Activated CD8-positive, alpha-beta T cell treated with anti-CD3 and anti-CD28 coated beads, Interleukin-2, amount 10 ng/mL, durations not matched to agents 7 days and 5 days (primary cell): ENCODE results near the gene PINK1. TPM values are rescaled to one million over a fixed set of nuclear protein-coding genes. Genes with fewer than 3 reads are reported as not detected.

Source experiments
- ATAC-seq: fragments of 150-1000 bp; cut with Tn5 transposase; one replicate; pipeline ENCODE4 v1.10.0; 2021; ENCODE audit warnings: moderate library complexity
- CTCF ChIA-PET: fragments of 350-600 bp; sonication (Branson Sonifier 250); formaldehyde crosslinking; loops from one replicate; lab custom pipeline; 2021; ENCODE audit warnings: antibody characterized with exemption; lab: Charles Lee
- POLR2A ChIA-PET: fragments of 350-600 bp; sonication (Branson Sonifier 250); formaldehyde crosslinking; loops from one replicate; lab custom pipeline; 2021; ENCODE audit warnings: antibody characterized with exemption; lab: Charles Lee
- DNase-seq: peaks from one replicate; pipeline ENCODE4 v3.0.0-alpha.2; 2020
- H3K27ac Mint-ChIP-seq: one replicate; pipeline ENCODE4 v1.8.0; 2021; ENCODE audit warnings: mild to moderate bottlenecking, mixed read lengths
- H3K27me3 Mint-ChIP-seq: one replicate; pipeline ENCODE4 v1.8.0; 2021; ENCODE audit warnings: low read depth, mixed read lengths
- H3K36me3 Mint-ChIP-seq: one replicate; pipeline ENCODE4 v1.8.0; 2021; ENCODE audit warnings: low read depth, mixed read lengths
- H3K4me1 Mint-ChIP-seq: one replicate; pipeline ENCODE4 v1.8.0; 2021; ENCODE audit warnings: low read depth, mixed read lengths
- H3K4me3 Mint-ChIP-seq: one replicate; pipeline ENCODE4 v1.8.0; 2021; ENCODE audit warnings: mild to moderate bottlenecking, mixed read lengths
- H3K9me3 Mint-ChIP-seq: one replicate; pipeline ENCODE4 v1.8.0; 2022; ENCODE audit warnings: mixed read lengths; ENCODE audit not compliant: insufficient read depth
- total RNA-seq, 2 experiments: library from RNA; stranded (reverse); gene quantifications; one replicate each; pipeline ENCODE4 v1.2.3, GENCODE V29; 2021

Gene PINK1
- total RNA-seq, 2 experiments from 2014 or later = 3.3 to 3.6 TPM

DNA sequence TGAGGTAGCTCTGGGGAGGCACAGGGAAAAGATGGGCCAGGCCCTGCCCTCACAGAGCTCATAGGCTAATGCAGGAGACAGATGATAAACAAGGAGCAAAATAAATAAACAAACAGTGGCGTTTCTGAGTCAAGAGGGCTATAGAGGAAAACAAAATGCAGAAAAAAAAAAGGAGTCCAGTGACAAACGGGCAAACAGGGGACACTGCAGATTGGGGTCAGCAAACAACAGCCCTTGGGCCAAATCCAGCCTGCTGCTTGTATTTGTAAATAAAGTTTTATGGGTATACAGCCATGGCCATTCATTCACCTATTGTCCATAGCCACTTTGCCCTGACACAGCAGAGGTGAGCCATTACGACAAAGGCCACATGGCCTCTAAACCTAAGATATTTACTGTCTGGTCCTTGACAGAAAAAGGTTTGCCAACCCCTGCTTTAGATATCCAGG lies 19.1 kb upstream of the PINK1 start:
- Mint-ChIP-seq H3K27me3 (no peaks in the 10 kb centered on the region), H3K36me3 (no peaks in the 10 kb centered on the region), H3K4me1 (no peaks in the 10 kb centered on the region), H3K9me3 (no peaks in the 10 kb centered on the region), H3K4me3 (no peak overlapping the region), H3K27ac (no peak overlapping the region)
- CTCF ChIA-PET = no interaction called here
- ATAC-seq = no peak
- POLR2A ChIA-PET = no interaction called here
- DNase-seq = no peak

DNA sequence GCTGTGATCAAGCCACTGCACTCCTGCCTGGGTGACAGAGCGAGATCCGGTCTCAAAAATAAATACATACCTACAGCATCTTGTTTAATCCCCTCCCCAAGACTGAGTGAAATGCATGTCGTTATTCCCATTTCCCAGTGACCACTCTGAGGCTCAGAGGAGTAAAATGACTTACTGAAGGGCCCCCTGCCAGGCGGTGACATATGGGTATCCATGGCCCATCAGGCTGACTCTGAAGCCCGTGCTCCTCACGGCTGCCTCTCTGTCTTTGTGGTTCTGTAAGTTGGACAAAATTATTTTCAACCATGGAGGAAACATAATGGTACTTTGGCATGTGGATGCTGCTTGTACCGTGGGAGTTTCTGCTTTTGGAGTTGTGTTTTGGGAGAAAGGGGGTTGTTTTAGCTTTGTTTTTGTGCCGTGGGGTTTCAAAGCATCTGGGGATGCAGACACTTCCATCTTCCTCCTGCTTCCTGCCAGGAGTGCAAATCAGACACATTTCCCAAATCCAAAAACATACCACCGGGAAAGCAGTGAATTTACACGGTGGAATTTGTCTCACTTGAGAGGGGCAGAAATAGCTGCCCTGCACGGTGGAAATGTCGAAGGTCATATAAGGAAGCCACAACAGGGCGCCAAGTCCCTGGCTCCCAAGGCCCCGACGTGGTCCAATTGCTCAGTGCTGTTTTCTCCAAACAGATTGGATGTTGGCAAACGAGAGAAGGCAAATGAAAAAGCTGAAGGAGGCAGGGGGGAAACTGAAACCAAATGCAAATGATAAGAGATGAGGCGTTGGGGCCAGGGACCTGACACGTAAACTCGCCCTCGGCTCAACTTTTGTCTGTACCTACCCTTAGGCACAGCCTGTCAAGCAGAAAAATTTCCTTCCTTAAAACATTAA lies 17.1 kb upstream of the PINK1 start:
- Mint-ChIP-seq H3K27ac (no peak overlapping the region), H3K4me1 (no peaks in the 10 kb centered on the region), H3K36me3 (no peaks in the 10 kb centered on the region), H3K9me3 (no peaks in the 10 kb centered on the region), H3K4me3 (no peak overlapping the region), H3K27me3 (no peaks in the 10 kb centered on the region)
- ChIA-PET CTCF (interaction anchor here (1.4 kb wide), 1 partner anchor 16 kb away, joined by 5 read pairs; no protein-coding TSS in a partner anchor), POLR2A (no interaction called here)
- ATAC-seq (no peak), DNase-seq (no peak)

DNA sequence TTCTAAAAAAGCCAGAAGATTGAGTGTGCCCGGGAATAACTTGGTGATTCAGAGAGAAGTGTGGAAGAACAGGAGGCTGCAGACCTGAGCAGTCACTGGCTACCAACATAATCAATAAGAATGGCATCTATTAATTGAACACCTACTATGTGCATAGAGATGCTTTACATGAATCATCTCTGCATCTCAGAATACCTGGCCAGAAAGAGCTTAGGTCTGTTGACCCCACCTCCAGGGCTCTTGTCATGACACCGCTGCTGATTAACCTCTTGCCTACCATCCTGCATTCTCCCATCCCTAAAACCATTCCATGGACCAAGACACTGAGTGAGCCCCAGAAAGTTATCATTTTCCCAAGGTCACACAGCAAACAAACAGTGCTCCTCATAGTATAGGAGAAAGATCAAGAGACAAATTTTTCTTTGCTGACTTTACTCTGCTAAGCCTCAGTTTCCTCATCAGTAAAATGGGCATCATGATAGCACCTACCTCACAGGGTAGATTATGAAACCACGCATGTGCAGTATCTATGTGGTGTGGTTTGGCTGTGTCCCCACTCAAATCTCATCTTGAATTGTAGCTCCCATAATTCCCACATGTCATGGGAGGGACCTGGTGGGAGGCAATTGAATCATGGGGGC lies 16.3 kb upstream of the PINK1 start:
- no peaks in the 10 kb centered on the region for H3K36me3 Mint-ChIP-seq
- H3K4me3 Mint-ChIP-seq = no peak overlapping the region
- POLR2A ChIA-PET = no interaction called here

DNA sequence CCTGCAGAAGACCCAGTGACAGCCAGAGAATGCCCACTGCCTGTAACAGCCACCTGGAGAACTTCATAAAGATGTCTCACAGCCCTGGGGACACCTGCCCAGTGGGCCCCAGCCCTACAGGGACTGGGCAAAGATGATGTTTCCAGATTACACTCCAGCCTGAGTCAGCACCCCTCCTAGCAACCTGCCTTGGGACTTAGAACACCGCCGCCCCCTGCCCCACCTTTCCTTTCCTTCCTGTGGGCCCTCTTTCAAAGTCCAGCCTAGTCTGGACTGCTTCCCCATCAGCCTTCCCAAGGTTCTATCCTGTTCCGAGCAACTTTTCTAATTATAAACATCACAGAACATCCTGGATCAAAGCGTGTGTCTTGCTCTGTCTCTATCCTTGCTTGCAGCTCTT lies 14.7 kb upstream of the PINK1 start:
- POLR2A ChIA-PET = no interaction called here
- Mint-ChIP-seq H3K9me3 (no peaks in the 10 kb centered on the region), H3K4me1 (no peaks in the 10 kb centered on the region), H3K36me3 (no peaks in the 10 kb centered on the region), H3K27me3 (no peaks in the 10 kb centered on the region), H3K4me3 (no peak overlapping the region), H3K27ac (no peak overlapping the region)
- ATAC-seq = no peak
- no peak for DNase-seq
- CTCF ChIA-PET = no interaction called here

More for the DNA sequence above, 16.3 kb upstream of the PINK1 start:
- DNase-seq = no peak
- Mint-ChIP-seq H3K27me3 (no peaks in the 10 kb centered on the region), H3K27ac (no peak overlapping the region), H3K4me1 (no peaks in the 10 kb centered on the region), H3K9me3 (no peaks in the 10 kb centered on the region)
- ATAC-seq = no peak
- CTCF ChIA-PET = interaction anchor here (1.4 kb wide), 1 partner anchor 15 kb away, joined by 5 read pairs; no protein-coding TSS in a partner anchor

DNA sequence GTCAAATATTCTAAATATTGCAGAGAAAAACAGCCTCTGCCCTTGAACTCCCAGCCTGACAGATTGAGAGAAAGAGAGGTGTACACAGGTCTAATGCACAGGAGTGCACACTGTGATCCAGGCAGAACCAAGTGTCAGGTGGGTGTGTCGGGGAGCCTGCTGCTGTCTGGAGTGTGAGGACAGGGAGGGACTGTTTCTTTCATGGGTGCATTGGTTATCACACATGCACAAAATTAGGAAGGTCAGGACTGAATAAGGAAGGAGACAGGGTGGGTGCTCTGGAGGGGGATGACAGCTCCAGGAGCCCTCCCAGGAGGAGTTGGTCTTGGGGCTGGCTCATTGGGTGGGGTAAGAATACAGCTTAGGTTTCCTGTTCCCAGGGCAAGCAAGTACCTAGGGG lies 13.3 kb upstream of the PINK1 start:
- DNase-seq = no peak

DNA sequence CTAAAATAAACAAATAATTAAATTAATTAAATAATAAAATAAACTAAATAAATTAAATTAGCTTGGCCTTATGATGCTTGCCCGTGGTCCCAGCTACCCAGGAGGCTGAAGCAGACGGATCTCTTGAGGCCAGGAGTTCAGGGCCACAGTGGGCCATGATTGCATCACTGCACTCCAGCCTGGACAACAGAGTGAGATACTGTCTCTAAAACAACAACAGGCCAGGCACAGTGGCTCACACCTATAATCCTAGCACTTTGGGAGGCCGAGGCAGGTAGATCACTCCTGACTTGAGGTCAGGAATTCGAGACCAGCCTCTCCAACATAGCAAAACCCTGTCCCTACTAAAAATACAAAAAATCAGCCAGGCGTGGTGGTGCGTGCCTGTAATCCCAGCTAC lies 12.2 kb upstream of the PINK1 start:
- no peak for ATAC-seq
- H3K27me3 Mint-ChIP-seq = peaks cover 8% of the 10 kb centered on the region
- H3K27ac Mint-ChIP-seq = no peak overlapping the region
- ChIA-PET POLR2A (no interaction called here), CTCF (interaction anchor here (0.6 kb wide), 1 partner anchor 34 kb away, joined by 3 read pairs; no protein-coding TSS in a partner anchor)
- no peaks in the 10 kb centered on the region for H3K9me3 Mint-ChIP-seq
- H3K4me3 Mint-ChIP-seq = no peak overlapping the region
- DNase-seq = no peak
- H3K36me3 Mint-ChIP-seq = no peaks in the 10 kb centered on the region
- H3K4me1 Mint-ChIP-seq = no peaks in the 10 kb centered on the region

More for the DNA sequence above, 13.3 kb upstream of the PINK1 start:
- ChIA-PET POLR2A (no interaction called here), CTCF (interaction anchor here (1.1 kb wide), 1 partner anchor 13 kb away, joined by 4 read pairs; the partner anchor contains the start of gene PINK1)
- peaks cover 3% of the 10 kb centered on the region for H3K27me3 Mint-ChIP-seq
- no peak overlapping the region for H3K27ac Mint-ChIP-seq
- H3K4me1 Mint-ChIP-seq = no peaks in the 10 kb centered on the region
- H3K4me3 Mint-ChIP-seq = no peak overlapping the region
- no peak for ATAC-seq
- no peaks in the 10 kb centered on the region for H3K9me3 Mint-ChIP-seq
- H3K36me3 Mint-ChIP-seq = no peaks in the 10 kb centered on the region

DNA sequence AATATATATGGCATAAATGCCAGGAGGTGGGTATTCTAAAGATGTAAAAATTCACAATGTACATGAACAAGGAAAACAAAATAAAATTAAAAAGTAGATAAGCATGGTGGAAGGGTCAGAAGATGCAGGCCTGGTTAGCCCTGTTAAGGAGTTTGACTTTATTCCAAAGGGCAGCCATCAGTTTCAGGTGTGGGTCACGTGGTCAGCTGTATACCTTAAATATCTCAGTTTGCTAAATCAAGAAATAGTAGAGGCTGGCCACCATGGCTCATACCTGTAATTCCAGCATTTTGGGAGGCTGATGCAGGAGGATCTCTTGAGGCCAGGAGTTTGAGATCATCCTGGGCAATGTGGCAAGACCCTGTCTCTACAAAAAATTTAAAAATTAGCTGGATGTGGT lies 8.5 kb upstream of the PINK1 start:
- no peak overlapping the region for H3K27ac Mint-ChIP-seq
- DNase-seq (no peak), ATAC-seq (no peak)
- CTCF ChIA-PET = no interaction called here
- peaks cover 15% of the 10 kb centered on the region for H3K27me3 Mint-ChIP-seq
- H3K4me1 Mint-ChIP-seq = no peaks in the 10 kb centered on the region
- H3K9me3 Mint-ChIP-seq = no peaks in the 10 kb centered on the region
- POLR2A ChIA-PET = no interaction called here
- no peaks in the 10 kb centered on the region for H3K36me3 Mint-ChIP-seq
- H3K4me3 Mint-ChIP-seq = no peak overlapping the region

DNA sequence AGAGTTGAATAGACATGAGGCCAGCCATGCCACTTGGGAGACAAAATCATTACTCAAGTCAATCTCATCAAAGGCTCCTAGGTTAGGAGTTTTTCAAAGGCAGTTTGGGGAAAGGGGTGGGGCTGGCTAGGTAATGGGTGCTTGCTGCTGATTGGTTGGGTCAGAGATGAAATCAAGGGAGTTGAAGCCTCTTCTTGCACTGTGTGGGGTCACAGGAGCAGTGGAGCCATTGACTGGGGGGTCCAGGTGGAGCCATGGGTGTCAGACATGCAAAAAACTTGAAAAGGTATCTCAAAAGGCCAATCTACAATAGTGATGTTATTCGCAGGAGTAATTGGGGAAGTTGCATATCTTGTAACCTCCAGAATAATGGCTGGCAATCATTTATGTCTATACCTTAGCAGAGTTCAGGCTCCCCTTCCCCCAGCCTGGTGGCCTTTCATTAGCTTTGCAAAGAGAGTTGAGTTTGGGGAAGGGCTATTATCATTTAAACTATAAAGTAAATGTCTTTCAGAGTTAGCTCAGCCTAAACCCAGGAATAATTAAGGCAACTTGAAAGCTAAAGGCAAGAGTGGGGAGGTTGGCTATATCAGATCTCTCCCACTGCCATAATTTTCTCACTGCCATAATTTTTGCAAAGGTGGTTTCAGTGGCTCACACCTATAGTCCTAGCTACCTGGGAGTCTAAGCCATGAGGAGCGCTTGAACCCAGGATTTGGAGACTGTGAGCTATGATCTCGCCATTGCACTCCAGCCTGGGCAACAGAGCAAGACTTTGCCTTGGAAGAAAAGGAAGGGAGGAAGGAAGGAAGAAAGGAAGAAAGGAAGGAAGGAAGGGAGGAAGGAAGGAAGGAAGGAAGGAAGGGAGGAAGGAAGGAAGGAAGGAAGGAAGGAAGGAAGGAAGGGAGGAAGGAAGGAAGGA lies 7.8 kb upstream of the PINK1 start:
- Mint-ChIP-seq H3K4me1 (no peaks in the 10 kb centered on the region), H3K4me3 (no peak overlapping the region), H3K27ac (no peak overlapping the region), H3K9me3 (no peaks in the 10 kb centered on the region), H3K36me3 (no peaks in the 10 kb centered on the region), H3K27me3 (peaks cover 16% of the 10 kb centered on the region)
- CTCF ChIA-PET = interaction anchor here (1.5 kb wide), 1 partner anchor 51 kb away, joined by 4 read pairs; no protein-coding TSS in a partner anchor
- POLR2A ChIA-PET = no interaction called here
- no peak for DNase-seq
- ATAC-seq = no peak

DNA sequence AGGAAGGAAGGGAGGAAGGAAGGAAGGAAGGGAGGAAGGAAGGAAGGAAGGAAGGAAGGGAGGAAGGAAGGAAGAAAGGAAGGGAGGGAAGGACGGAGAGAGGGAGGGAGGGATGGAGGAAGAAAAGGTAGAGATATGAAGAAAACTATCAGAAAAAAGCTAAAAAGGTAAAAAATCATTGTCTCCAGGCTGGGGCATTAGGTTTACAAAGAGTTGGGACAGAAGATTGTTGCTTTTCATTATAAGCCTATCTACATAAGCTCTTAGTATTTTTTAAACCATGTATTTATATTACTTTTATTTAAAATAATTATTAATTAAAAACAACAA lies 7.2 kb upstream of the PINK1 start:
- ATAC-seq = no peak
- CTCF ChIA-PET = interaction anchor here (1.5 kb wide), 1 partner anchor 51 kb away, joined by 4 read pairs; no protein-coding TSS in a partner anchor

DNA sequence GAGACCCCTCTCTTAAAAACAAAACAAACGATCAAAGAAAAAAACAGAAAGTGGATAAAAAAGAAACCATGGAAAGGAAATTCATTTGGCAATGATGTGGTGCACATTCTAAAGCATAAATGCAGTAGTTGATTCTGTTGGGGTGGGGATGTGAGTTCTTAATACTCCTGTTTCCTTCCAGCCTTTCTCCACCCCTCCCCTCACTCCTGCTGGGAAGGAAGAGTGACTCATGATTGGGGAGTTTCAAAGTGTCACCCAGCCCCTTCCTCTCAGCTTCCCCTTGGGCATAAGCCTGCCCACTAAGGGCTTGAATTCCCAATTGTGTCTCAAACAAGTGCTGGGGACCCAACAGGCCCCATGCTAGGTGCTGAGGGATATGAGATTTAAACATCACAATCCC lies 6.7 kb upstream of the PINK1 start:
- Mint-ChIP-seq H3K36me3 (no peaks in the 10 kb centered on the region), H3K27me3 (peaks cover 17% of the 10 kb centered on the region), H3K27ac (no peak overlapping the region), H3K4me3 (no peak overlapping the region), H3K9me3 (no peaks in the 10 kb centered on the region), H3K4me1 (no peaks in the 10 kb centered on the region)
- DNase-seq = no peak
- ATAC-seq = no peak
- ChIA-PET POLR2A (no interaction called here), CTCF (interaction anchor here (1.5 kb wide), 1 partner anchor 52 kb away, joined by 4 read pairs; no protein-coding TSS in a partner anchor)

More for the DNA sequence above, 7.2 kb upstream of the PINK1 start:
- POLR2A ChIA-PET = no interaction called here
- no peak for DNase-seq
- Mint-ChIP-seq H3K27me3 (peaks cover 17% of the 10 kb centered on the region), H3K36me3 (no peaks in the 10 kb centered on the region), H3K4me1 (no peaks in the 10 kb centered on the region), H3K9me3 (no peaks in the 10 kb centered on the region), H3K4me3 (no peak overlapping the region), H3K27ac (no peak overlapping the region)

DNA sequence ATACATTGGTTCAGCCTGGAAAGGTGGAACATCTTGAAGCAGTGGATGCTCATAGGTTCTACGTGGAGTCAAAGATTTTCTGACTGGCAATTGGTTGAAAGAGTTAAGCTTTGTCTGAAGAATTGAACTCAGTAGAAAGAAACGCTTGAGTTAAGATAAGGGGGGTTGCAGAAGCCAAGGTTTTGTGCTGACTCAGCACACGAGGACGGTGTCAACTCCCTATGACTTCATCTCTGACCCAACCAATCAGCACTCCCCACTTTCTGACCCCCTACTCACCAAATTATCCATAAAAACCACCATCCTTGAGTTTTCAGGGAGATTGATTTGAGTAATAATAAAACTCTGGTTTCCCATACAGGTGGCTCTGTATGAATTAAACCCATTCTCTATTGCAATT lies 2.5 kb upstream of the PINK1 start:
- CTCF ChIA-PET = interaction anchor here (0.9 to 2.3 kb wide), 6 partner anchors 8 to 418 kb away, joined by 3 to 5 read pairs (median 4); no protein-coding TSS in a partner anchor
- Mint-ChIP-seq H3K36me3 (no peaks in the 10 kb centered on the region), H3K27me3 (peaks cover 10% of the 10 kb centered on the region), H3K27ac (no peak overlapping the region), H3K4me3 (no peak overlapping the region), H3K9me3 (no peaks in the 10 kb centered on the region), H3K4me1 (peaks cover 10% of the 10 kb centered on the region)
- DNase-seq (no peak), ATAC-seq (no peak)
- POLR2A ChIA-PET = no interaction called here
